Measurements from ENCODE around the gene ABCG2.

GRCh38 chr4:88147799-88148217, 10.6 kb downstream of the ABCG2 start:
- TF ChIP-seq POLR2A (IDR thresholded peaks at IDR 0.05; ENCODE audit: low read depth, low read length) (no peak), TAF1 (IDR thresholded peaks at IDR 0.05; ENCODE audit: borderline replicate concordance, low read depth, low read length) (no peak), POLR2AphosphoS5 (IDR thresholded peaks at IDR 0.05; ENCODE audit: low read depth, low read length) (no peak)
